HepG2 (cell line): ENCODE data around the gene ATP6V0A1. TPM values are rescaled to one million over a fixed set of nuclear protein-coding genes. Genes with fewer than 3 reads are reported as not detected.
A peak's percentile ranks its signal among the peaks of the same experiment; 100 is the strongest.

Source experiments
- ATAC-seq: fragments of 200-7000 bp; cut with Tn5 transposase; 3 replicates; pipeline ENCODE4 v1.9.1; 2020; ENCODE audit warnings: mild to moderate bottlenecking, moderate library complexity
- BruUV-seq: library from RNA; stranded (reverse); fragments of 400-500 nt; replicated peaks from 2 replicates; lab custom pipeline; 2021; lab: Mats Ljungman, UMichigan
- CTCF ChIA-PET: fragments of 300-600 bp; formaldehyde crosslinking; extraction: SDS; loops from one replicate; lab custom pipeline; 2021; ENCODE audit warnings: low total read pairs, inconsistent platforms, low intra/inter-chr PET ratio; lab: Yijun Ruan, JAX
- POLR2A ChIA-PET: fragments of 350-600 bp; sonication (Branson Sonifier 250); formaldehyde crosslinking; loops from one replicate; lab custom pipeline; 2020; ENCODE audit warnings: antibody characterized with exemption, inconsistent platforms; lab: Yijun Ruan, JAX
- DNase-seq: peaks from one replicate; pipeline ENCODE4 v3.0.0-alpha.2; 2015; ENCODE audit warnings: low spot score
- FAIRE-seq: peaks from 3 replicates; lab custom pipeline; 2011; peaks lifted over from hg19 to GRCh38; lab: Jason Lieb, UNC
- H2AFZ ChIP-seq: one replicate; pipeline ENCODE4 v1.6.1; 2011; ENCODE audit warnings: low read length, inconsistent platforms
- H3K27ac ChIP-seq: fragments of 300-600 bp; 3 replicates; pipeline ENCODE4 v1.8.0; 2011; ENCODE audit warnings: mixed run types, mild to moderate bottlenecking, mixed read lengths, low read length, inconsistent platforms; ENCODE audit not compliant: insufficient read depth; ENCODE audit errors: extremely low read length
- H3K27me3 ChIP-seq, 2 experiments: fragments of 200-600 bp in 1 of 2; 2 replicates in 1 of 2; 3 replicates in 1 of 2; pipeline versions ENCODE4 v1.6.0 to v1.8.0; 2011; ENCODE audit warnings: low read length in 2 of 2, mild to moderate bottlenecking in 2 of 2, moderate library complexity in 2 of 2, inconsistent platforms in 1 of 2; ENCODE audit not compliant: insufficient read depth in 2 of 2, control insufficient read depth in 1 of 2
- H3K36me3 ChIP-seq, 2 experiments: fragments of 200-600 bp in 1 of 2; replicated peaks in 1 of 2; 2 replicates in 1 of 2; 3 replicates in 1 of 2; pipeline versions ENCODE4 v1.5.1 to v1.8.0; 2011; ENCODE audit warnings: low read length in 2 of 2, inconsistent platforms in 1 of 2; ENCODE audit not compliant: insufficient read depth in 2 of 2, control insufficient read depth in 1 of 2
- H3K4me1 ChIP-seq: 2 replicates; pipeline ENCODE4 v1.5.1; 2012; ENCODE audit warnings: low read length, inconsistent platforms; ENCODE audit not compliant: insufficient read depth
- H3K4me2 ChIP-seq: 2 replicates; pipeline ENCODE4 v1.6.0; 2011; ENCODE audit warnings: low read depth, low read length, inconsistent platforms
- H3K4me3 ChIP-seq, 3 experiments: fragments of 200-600 bp in 1 of 3; sonication (generic), shearing (Covaris generic) in 1 of 3; replicated peaks in 1 of 3; 2 replicates each; pipeline ENCODE4 v1.5.1; 2011 to 2016; ENCODE audit warnings: low read length in 3 of 3, inconsistent platforms in 2 of 3, low read depth in 2 of 3, mild to moderate bottlenecking in 2 of 3, control low read depth in 1 of 3, mixed read lengths in 1 of 3; ENCODE audit not compliant: insufficient read depth in 1 of 3
- H3K79me2 ChIP-seq: one replicate; pipeline ENCODE4 v1.6.1; 2011; ENCODE audit warnings: low read length, inconsistent platforms; ENCODE audit not compliant: insufficient read depth
- H3K9ac ChIP-seq: 2 replicates; pipeline ENCODE4 v1.6.0; 2011; ENCODE audit warnings: mild to moderate bottlenecking, low read depth, low read length, inconsistent platforms; ENCODE audit not compliant: insufficient read depth
- H3K9me3 ChIP-seq: 2 replicates; pipeline ENCODE4 v1.5.1; 2012; ENCODE audit warnings: mild to moderate bottlenecking, low read length
- H4K20me1 ChIP-seq: 2 replicates; pipeline ENCODE4 v1.6.0; 2011; ENCODE audit warnings: inconsistent platforms, mild to moderate bottlenecking, low read length, moderate library complexity; ENCODE audit not compliant: insufficient read depth
- ETV6 ChIP-seq: sonication (generic); formaldehyde crosslinking; conservative IDR thresholded peaks from 2 replicates; pipeline ENCODE4 v1.4.0; 2020; ENCODE audit warnings: missing genetic modification reagents
- HNRNPUL1 ChIP-seq: fragments of 200-400 bp; formaldehyde crosslinking; IDR thresholded peaks from 2 replicates; pipeline ENCODE4 v1.6.1; 2017; ENCODE audit warnings: low read depth, mild to moderate bottlenecking, low read length, moderate library complexity
- NCOA2 ChIP-seq: sonication (generic); formaldehyde crosslinking; IDR thresholded peaks from 2 replicates; pipeline ENCODE4 v1.8.0; 2022; ENCODE audit warnings: inconsistent platforms
- NR2C2 ChIP-seq: sonication (generic); formaldehyde crosslinking; IDR thresholded peaks from 2 replicates; pipeline ENCODE4 v1.4.0; 2020; ENCODE audit warnings: missing genetic modification reagents, mild to moderate bottlenecking, moderate library complexity, borderline replicate concordance
- PITX1 ChIP-seq: sonication (generic); formaldehyde crosslinking; IDR thresholded peaks from 2 replicates; pipeline ENCODE4 v1.5.1; 2020; ENCODE audit warnings: mild to moderate bottlenecking, missing genetic modification reagents
- RARG ChIP-seq: sonication (generic); formaldehyde crosslinking; IDR thresholded peaks from 2 replicates; pipeline ENCODE4 v1.4.0; 2020; ENCODE audit warnings: low read depth, mild to moderate bottlenecking, missing genetic modification reagents
- REL ChIP-seq: sonication (generic); formaldehyde crosslinking; conservative IDR thresholded peaks from 2 replicates; pipeline ENCODE4 v1.8.0; 2022; ENCODE audit warnings: mild to moderate bottlenecking, missing genetic modification reagents, moderate library complexity
- TEAD2 ChIP-seq: sonication (generic); formaldehyde crosslinking; IDR thresholded peaks from 2 replicates; pipeline ENCODE4 v1.9.0; 2021; ENCODE audit warnings: missing genetic modification reagents
- XRCC5 ChIP-seq: fragments of 200-400 bp; formaldehyde crosslinking; optimal IDR thresholded peaks from 2 replicates; pipeline ENCODE3; 2017; ENCODE audit warnings: mild to moderate bottlenecking, low read length
- ZFY ChIP-seq: sonication (generic); formaldehyde crosslinking; IDR thresholded peaks from 2 replicates; pipeline ENCODE4 v1.4.0; 2020; ENCODE audit warnings: missing genetic modification reagents
- ZNF326 ChIP-seq: sonication (generic); formaldehyde crosslinking; IDR thresholded peaks from 2 replicates; pipeline ENCODE4 v1.4.0; 2020; ENCODE audit warnings: missing genetic modification reagents, borderline replicate concordance
- ZNF337 ChIP-seq: sonication (generic); formaldehyde crosslinking; IDR thresholded peaks from 2 replicates; pipeline ENCODE4 v1.5.1; 2020; ENCODE audit warnings: missing genetic modification reagents, low read depth, mild to moderate bottlenecking, borderline replicate concordance
- ZNF781 ChIP-seq: sonication (generic); formaldehyde crosslinking; IDR thresholded peaks from 2 replicates; pipeline ENCODE4 v1.5.1; 2020; ENCODE audit warnings: borderline replicate concordance, mild to moderate bottlenecking, missing genetic modification reagents; ENCODE audit errors: not compliant biosample characterization
- WGBS: methylation state at CpG from one replicate; pipeline ENCODE4 v1.1.6; 2017; ENCODE audit warnings: low lambda C conversion rate; 5-methylcytosine and 5-hydroxymethylcytosine counted together
- in situ Hi-C: cut with HindIII; loops from 2 replicates; pipeline ENCODE4 v1.10.0; 2017; ENCODE audit warnings: low pct_unique_long_range_greater_than_20kb; ENCODE audit not compliant: extremely low pct_ligation_motif_present
- intact Hi-C: fragments of 100-400 bp; cut with micrococcal nuclease; formaldehyde crosslinking; loops from one replicate; pipeline ENCODE4 v1.10.0; 2022; ENCODE audit not compliant: unreplicated experiment
- polyA plus RNA-seq, 8 experiments: library from polyadenylated mRNA; depleted of rRNA in 3 of 8; stranded (reverse) in 7 of 8; unstranded in 1 of 8; fragments of >200 nt; fragmentation: Illumina TruSeq in 4 of 8; extraction: Trizol in 4 of 8; gene quantifications; 2 replicates each; pipeline versions ENCODE4 v1.2.1 to v1.2.3, GENCODE V29; 2011 to 2016; ENCODE audit warnings: low read depth in 4 of 8, missing spikeins in 1 of 8, mixed read lengths in 1 of 8; ENCODE audit not compliant: insufficient read depth in 1 of 8
- total RNA-seq, 5 experiments: library from RNA; depleted of rRNA; stranded (reverse); fragments of >200 nt; fragmentation: Illumina TruSeq; extraction: Trizol; gene quantifications; 2 replicates each; pipeline ENCODE4 v1.2.3, GENCODE V29; 2016; ENCODE audit warnings: low read depth in 1 of 5
- TF ChIP-seq, protein P1 (sequence below): sonication (generic); formaldehyde crosslinking; IDR thresholded peaks from 2 replicates; pipeline ENCODE4 v1.5.0; 2020; ENCODE audit warnings: missing genetic modification reagents
- TF ChIP-seq, protein P2 (sequence below): sonication (generic); formaldehyde crosslinking; IDR thresholded peaks from 2 replicates; pipeline ENCODE4 v1.9.0; 2022; ENCODE audit warnings: low read depth, missing genetic modification reagents
- TF ChIP-seq, protein P3 (sequence below): IDR thresholded peaks from 2 replicates; pipeline ENCODE4 v1.6.1; 2016; ENCODE audit warnings: missing compliant biosample characterization, missing genetic modification reagents, borderline replicate concordance
- TF ChIP-seq, protein P4 (sequence below): sonication (generic); formaldehyde crosslinking; IDR thresholded peaks from 2 replicates; pipeline ENCODE4 v1.4.0; 2020; ENCODE audit warnings: mild to moderate bottlenecking, missing genetic modification reagents

The ATP6V0A1 gene
- total and polyA plus RNA-seq, 2 of the 13 experiments (the other 11 are each of a cell fraction or from before 2014, with no cell fraction given), result 27.9 to 54.1 TPM

DNA sequence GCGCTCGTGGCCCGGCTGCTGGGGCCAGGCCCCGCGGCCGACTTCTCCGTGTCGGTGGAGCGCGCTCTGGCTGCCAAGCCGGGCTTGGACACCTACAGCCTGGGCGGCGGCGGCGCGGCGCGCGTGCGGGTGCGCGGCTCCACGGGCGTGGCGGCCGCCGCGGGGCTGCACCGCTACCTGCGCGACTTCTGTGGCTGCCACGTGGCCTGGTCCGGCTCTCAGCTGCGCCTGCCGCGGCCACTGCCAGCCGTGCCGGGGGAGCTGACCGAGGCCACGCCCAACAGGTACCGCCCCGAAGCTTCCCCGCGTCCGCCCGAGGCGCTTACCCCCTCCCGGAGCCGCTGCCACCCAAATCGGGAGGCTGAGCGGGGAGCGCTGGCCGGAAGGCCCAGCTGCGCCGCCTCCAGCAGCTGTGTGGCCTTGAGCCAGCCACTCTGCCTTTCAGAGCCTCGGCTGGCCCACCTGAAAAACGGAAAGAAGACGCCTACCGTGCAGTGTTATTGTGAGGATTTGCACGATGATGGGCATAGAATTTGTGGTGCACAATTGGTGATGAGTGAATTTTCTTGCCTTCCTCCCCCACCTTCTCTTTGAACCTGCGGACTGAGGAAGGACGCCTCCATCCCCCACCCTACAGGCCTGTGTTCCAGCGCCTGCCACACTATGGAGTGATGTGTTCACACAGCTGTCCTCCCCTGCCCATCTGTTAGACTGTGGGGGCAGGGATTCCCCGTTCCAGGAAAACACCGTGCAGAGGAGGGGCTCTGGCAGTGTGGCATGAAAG, 77.9 kb downstream of the ATP6V0A1 start:
- Histone ChIP-seq H3K9ac (peak overlapping the region; percentile 83), H3K4me2 (peak overlapping the region; percentile 99), H3K79me2 (peaks cover 13% of the 10 kb centered on the region), H3K36me3 (peaks cover 3 to 5% of the 10 kb centered on the region in 2 experiments; a peak in 1 of 5 replicates), H3K27ac (peak overlapping the region; percentile 79), H3K4me3 (peak overlapping the region; percentile 54 to 72 (median 66)), H2AFZ (no peak overlapping the region), H3K27me3 (no peaks in the 10 kb centered on the region), H4K20me1 (no peaks in the 10 kb centered on the region), H3K4me1 (peaks cover 62% of the 10 kb centered on the region), H3K9me3 (no peaks in the 10 kb centered on the region)
- WGBS, result under 1% methylated on average over 22 of the region's 65 CpGs
- TSS peak; percentile 45 for BruUV-seq
- intact Hi-C loops, result no loop called here
- ChIA-PET POLR2A (interaction anchor here (0.7 to 4.2 kb wide), 28 partner anchors 9 to 262 kb away, joined by 3 to 68 read pairs (median 6); partner anchors contain the start of genes CAVIN1, CNTD1, COA3 and COASY), CTCF (no interaction called here)
- in situ Hi-C loops, result no loop called here
- no peak for FAIRE-seq
- peak; percentile 69 for ATAC-seq
- peak; percentile 86 for DNase-seq
- no peak for TF ChIP-seq RARG (CRISPR knock-in tag)
- TF ChIP-seq PITX1 (CRISPR knock-in tag), result peak; percentile 71; the same call in 1 of the 2 replicates
- TF ChIP-seq TEAD2 (CRISPR knock-in tag), result no peak
- TF ChIP-seq, protein P1, sequence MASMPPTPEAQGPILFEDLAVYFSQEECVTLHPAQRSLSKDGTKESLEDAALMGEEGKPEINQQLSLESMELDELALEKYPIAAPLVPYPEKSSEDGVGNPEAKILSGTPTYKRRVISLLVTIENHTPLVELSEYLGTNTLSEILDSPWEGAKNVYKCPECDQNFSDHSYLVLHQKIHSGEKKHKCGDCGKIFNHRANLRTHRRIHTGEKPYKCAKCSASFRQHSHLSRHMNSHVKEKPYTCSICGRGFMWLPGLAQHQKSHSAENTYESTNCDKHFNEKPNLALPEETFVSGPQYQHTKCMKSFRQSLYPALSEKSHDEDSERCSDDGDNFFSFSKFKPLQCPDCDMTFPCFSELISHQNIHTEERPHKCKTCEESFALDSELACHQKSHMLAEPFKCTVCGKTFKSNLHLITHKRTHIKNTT (CRISPR knock-in tag), result no peak
- no peak for TF ChIP-seq ZNF326 (CRISPR knock-in tag)
- TF ChIP-seq XRCC5, result no peak
- TF ChIP-seq REL (CRISPR knock-in tag), result peak; percentile 69
- TF ChIP-seq ZFY (CRISPR knock-in tag), result peak; percentile 93
- TF ChIP-seq, protein P2, sequence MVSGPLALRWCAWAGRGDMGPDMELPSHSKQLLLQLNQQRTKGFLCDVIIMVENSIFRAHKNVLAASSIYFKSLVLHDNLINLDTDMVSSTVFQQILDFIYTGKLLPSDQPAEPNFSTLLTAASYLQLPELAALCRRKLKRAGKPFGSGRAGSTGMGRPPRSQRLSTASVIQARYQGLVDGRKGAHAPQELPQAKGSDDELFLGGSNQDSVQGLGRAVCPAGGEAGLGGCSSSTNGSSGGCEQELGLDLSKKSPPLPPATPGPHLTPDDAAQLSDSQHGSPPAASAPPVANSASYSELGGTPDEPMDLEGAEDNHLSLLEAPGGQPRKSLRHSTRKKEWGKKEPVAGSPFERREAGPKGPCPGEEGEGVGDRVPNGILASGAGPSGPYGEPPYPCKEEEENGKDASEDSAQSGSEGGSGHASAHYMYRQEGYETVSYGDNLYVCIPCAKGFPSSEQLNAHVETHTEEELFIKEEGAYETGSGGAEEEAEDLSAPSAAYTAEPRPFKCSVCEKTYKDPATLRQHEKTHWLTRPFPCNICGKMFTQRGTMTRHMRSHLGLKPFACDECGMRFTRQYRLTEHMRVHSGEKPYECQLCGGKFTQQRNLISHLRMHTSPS, result peak; percentile 89; the same call in 1 of the 2 replicates
- TF ChIP-seq NCOA2, result peak; percentile 52
- TF ChIP-seq NR2C2 (CRISPR knock-in tag), result peak; percentile 44; the same call in 1 of the 2 replicates
- TF ChIP-seq ZNF781 (CRISPR knock-in tag), result no peak
- TF ChIP-seq ZNF337, result peak; percentile 64; the same call in 1 of the 2 replicates
- no peak for TF ChIP-seq HNRNPUL1
- TF ChIP-seq, protein P3, sequence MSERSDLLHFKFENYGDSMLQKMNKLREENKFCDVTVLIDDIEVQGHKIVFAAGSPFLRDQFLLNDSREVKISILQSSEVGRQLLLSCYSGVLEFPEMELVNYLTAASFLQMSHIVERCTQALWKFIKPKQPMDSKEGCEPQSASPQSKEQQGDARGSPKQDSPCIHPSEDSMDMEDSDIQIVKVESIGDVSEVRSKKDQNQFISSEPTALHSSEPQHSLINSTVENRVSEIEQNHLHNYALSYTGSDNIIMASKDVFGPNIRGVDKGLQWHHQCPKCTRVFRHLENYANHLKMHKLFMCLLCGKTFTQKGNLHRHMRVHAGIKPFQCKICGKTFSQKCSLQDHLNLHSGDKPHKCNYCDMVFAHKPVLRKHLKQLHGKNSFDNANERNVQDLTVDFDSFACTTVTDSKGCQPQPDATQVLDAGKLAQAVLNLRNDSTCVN (CRISPR knock-in tag), result no peak
- TF ChIP-seq ETV6 (CRISPR knock-in tag), result peak; percentile 89; the same call in 1 of the 2 replicates
- TF ChIP-seq, protein P4, sequence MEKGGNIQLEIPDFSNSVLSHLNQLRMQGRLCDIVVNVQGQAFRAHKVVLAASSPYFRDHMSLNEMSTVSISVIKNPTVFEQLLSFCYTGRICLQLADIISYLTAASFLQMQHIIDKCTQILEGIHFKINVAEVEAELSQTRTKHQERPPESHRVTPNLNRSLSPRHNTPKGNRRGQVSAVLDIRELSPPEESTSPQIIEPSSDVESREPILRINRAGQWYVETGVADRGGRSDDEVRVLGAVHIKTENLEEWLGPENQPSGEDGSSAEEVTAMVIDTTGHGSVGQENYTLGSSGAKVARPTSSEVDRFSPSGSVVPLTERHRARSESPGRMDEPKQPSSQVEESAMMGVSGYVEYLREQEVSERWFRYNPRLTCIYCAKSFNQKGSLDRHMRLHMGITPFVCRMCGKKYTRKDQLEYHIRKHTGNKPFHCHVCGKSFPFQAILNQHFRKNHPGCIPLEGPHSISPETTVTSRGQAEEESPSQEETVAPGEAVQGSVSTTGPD (CRISPR knock-in tag), result no peak
